ENCODE data around the gene HAAO.

DNA sequence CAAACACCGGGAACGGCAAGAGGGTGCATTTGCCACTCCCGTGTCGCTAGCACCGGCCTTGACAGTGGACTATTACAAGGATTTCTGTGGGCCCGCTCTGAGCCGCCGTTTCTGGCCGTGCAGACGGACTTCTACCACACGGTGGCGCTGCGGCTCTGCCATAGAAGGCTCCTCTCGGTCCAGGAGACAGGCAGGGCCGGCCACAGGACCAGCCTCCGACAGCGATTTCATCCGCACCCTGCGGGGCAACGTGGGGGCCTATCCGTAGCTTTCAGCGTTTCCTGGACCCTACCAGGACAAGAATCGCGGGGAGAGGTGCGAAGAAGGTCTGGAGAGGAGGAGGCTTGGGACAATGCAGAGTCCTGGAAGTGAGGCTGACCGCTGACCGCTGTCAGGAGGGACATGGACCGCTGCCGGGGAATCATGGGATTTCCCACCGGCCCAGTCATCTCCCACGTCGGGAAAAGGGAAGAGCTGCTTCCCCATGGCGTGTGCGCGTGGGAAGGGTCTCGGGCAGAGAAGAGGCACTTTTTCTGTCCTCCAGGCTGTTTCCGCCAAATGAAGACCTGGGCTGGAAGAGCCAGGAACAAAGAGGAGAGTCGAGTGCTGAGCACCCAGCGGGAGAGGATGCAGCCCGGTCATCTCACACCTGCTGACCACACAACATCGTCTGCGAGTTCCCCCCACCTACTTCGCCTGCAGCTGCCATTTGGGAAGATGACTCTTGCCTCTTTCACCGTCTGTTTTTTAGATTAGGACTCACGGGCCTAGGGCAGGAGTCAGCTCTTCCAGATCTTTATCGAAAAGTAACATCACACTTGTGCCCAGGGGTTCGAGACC, 35.5 kb upstream of the HAAO start:
- TF ChIP-seq, protein P1, sequence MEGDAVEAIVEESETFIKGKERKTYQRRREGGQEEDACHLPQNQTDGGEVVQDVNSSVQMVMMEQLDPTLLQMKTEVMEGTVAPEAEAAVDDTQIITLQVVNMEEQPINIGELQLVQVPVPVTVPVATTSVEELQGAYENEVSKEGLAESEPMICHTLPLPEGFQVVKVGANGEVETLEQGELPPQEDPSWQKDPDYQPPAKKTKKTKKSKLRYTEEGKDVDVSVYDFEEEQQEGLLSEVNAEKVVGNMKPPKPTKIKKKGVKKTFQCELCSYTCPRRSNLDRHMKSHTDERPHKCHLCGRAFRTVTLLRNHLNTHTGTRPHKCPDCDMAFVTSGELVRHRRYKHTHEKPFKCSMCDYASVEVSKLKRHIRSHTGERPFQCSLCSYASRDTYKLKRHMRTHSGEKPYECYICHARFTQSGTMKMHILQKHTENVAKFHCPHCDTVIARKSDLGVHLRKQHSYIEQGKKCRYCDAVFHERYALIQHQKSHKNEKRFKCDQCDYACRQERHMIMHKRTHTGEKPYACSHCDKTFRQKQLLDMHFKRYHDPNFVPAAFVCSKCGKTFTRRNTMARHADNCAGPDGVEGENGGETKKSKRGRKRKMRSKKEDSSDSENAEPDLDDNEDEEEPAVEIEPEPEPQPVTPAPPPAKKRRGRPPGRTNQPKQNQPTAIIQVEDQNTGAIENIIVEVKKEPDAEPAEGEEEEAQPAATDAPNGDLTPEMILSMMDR (conservative IDR thresholded peaks at IDR 0.05; ENCODE audit: low read length) = peak; percentile 81
- TF ChIP-seq EZH2phosphoT487 (IDR thresholded peaks at IDR 0.05; ENCODE audit: borderline replicate concordance) = no peak
